SK-N-SH (cell line): Measurements from ENCODE around the gene SLC25A10.

Experiments
- FOXJ3 ChIP-seq: sonication (generic); formaldehyde crosslinking; IDR thresholded peaks from 2 replicates; pipeline ENCODE4 v1.5.1; 2020; ENCODE audit warnings: mild to moderate bottlenecking, missing genetic modification reagents
- JUND ChIP-seq: IDR thresholded peaks from 2 replicates; pipeline ENCODE4 v1.4.0; 2012
- NRF1 ChIP-seq: IDR thresholded peaks from 2 replicates; pipeline ENCODE4 v1.6.1; 2012; ENCODE audit warnings: low read depth, mild to moderate bottlenecking, low read length
- RFX5 ChIP-seq: IDR thresholded peaks from 2 replicates; pipeline ENCODE4 v1.6.1; 2012; ENCODE audit warnings: mild to moderate bottlenecking, improper control_type of control experiment, low read length
- TAF1 ChIP-seq: IDR thresholded peaks from 2 replicates; pipeline ENCODE4 v1.6.1; 2012; ENCODE audit warnings: low read depth, mild to moderate bottlenecking, low read length, moderate library complexity, borderline replicate concordance
- TEAD4 ChIP-seq: IDR thresholded peaks from 2 replicates; pipeline ENCODE4 v1.4.0; 2012; ENCODE audit warnings: mild to moderate bottlenecking, borderline replicate concordance; ENCODE audit not compliant: insufficient read depth
- TF ChIP-seq, protein P1 (sequence below): fragments of 150-350 bp; IDR thresholded peaks from 2 replicates; pipeline ENCODE4 v1.6.1; 2016; ENCODE audit warnings: mild to moderate bottlenecking, low read depth, low read length
- TF ChIP-seq, protein P2 (sequence below): fragments of 200-600 bp; sonication (generic); IDR thresholded peaks from 2 replicates; pipeline ENCODE4 v1.6.1; 2017; ENCODE audit warnings: antibody characterized with exemption, mild to moderate bottlenecking, moderate library complexity
- TF ChIP-seq, protein P3 (sequence below): IDR thresholded peaks from 2 replicates; pipeline ENCODE4 v1.4.0; 2012; ENCODE audit warnings: low read depth, borderline replicate concordance
- TF ChIP-seq, protein P4 (sequence below): IDR thresholded peaks from 2 replicates; pipeline ENCODE4 v1.4.0; 2012; ENCODE audit warnings: low read depth, borderline replicate concordance

DNA sequence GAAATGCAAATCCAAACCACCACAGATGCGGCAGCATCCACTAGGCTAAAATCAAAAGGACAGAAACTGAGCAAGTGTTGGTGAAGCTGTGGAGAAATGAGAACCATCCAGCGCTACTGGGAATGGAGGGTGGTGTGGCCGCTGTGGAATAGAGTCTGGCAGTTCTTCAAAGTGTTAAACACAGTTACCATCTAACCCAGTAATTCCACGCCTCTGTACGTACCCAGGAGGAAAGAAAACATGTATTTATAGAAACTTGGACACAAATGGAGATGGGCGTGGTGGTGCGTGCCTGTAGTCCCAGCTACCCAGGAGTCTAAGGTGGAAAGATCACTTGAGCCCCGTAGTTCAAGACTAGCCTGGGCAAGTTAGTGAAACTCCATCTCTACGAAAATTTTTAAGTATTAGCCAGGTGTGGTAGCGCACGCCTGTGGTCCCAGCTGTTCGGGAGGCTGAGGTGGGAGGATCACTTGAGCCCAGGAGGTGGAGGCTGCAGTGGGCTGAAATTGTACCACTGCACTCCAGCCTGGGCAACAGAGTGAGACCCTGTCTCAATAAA, 11.6 kb downstream of the SLC25A10 start:
- TF ChIP-seq, protein P1, sequence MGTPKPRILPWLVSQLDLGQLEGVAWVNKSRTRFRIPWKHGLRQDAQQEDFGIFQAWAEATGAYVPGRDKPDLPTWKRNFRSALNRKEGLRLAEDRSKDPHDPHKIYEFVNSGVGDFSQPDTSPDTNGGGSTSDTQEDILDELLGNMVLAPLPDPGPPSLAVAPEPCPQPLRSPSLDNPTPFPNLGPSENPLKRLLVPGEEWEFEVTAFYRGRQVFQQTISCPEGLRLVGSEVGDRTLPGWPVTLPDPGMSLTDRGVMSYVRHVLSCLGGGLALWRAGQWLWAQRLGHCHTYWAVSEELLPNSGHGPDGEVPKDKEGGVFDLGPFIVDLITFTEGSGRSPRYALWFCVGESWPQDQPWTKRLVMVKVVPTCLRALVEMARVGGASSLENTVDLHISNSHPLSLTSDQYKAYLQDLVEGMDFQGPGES, result no peak
- TF ChIP-seq RFX5 (no peak), NRF1 (no peak), TAF1 (no peak), TEAD4 (no peak), JUND (no peak), FOXJ3 (CRISPR knock-in tag) (no peak)
- TF ChIP-seq, protein P2, sequence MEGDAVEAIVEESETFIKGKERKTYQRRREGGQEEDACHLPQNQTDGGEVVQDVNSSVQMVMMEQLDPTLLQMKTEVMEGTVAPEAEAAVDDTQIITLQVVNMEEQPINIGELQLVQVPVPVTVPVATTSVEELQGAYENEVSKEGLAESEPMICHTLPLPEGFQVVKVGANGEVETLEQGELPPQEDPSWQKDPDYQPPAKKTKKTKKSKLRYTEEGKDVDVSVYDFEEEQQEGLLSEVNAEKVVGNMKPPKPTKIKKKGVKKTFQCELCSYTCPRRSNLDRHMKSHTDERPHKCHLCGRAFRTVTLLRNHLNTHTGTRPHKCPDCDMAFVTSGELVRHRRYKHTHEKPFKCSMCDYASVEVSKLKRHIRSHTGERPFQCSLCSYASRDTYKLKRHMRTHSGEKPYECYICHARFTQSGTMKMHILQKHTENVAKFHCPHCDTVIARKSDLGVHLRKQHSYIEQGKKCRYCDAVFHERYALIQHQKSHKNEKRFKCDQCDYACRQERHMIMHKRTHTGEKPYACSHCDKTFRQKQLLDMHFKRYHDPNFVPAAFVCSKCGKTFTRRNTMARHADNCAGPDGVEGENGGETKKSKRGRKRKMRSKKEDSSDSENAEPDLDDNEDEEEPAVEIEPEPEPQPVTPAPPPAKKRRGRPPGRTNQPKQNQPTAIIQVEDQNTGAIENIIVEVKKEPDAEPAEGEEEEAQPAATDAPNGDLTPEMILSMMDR, result no peak
- TF ChIP-seq, protein P3, sequence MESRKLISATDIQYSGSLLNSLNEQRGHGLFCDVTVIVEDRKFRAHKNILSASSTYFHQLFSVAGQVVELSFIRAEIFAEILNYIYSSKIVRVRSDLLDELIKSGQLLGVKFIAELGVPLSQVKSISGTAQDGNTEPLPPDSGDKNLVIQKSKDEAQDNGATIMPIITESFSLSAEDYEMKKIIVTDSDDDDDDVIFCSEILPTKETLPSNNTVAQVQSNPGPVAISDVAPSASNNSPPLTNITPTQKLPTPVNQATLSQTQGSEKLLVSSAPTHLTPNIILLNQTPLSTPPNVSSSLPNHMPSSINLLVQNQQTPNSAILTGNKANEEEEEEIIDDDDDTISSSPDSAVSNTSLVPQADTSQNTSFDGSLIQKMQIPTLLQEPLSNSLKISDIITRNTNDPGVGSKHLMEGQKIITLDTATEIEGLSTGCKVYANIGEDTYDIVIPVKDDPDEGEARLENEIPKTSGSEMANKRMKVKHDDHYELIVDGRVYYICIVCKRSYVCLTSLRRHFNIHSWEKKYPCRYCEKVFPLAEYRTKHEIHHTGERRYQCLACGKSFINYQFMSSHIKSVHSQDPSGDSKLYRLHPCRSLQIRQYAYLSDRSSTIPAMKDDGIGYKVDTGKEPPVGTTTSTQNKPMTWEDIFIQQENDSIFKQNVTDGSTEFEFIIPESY, result no peak
- TF ChIP-seq, protein P4, sequence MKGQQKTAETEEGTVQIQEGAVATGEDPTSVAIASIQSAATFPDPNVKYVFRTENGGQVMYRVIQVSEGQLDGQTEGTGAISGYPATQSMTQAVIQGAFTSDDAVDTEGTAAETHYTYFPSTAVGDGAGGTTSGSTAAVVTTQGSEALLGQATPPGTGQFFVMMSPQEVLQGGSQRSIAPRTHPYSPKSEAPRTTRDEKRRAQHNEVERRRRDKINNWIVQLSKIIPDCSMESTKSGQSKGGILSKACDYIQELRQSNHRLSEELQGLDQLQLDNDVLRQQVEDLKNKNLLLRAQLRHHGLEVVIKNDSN, result no peak
